Keratinocyte (primary cell): ENCODE measurements around the gene ANKRD44. TPM values are rescaled to one million over a fixed set of nuclear protein-coding genes. Genes with fewer than 3 reads are reported as not detected.

ENCODE experiments used
- DNase-seq: peaks from one replicate; pipeline ENCODE4 v3.0.0-alpha.2; 2011; ENCODE audit warnings: low read depth, missing footprints, low spot score
- FAIRE-seq: peaks from 2 replicates; lab custom pipeline; 2011; peaks lifted over from hg19 to GRCh38; lab: Jason Lieb, UNC
- H2AFZ ChIP-seq: 2 replicates; pipeline ENCODE4 v1.6.0; 2012; ENCODE audit warnings: low read length, control low read depth, inconsistent platforms; ENCODE audit not compliant: control insufficient read depth
- H3K27ac ChIP-seq: 2 replicates; pipeline ENCODE4 v1.5.1; 2011; ENCODE audit warnings: low read length; ENCODE audit not compliant: control insufficient read depth, insufficient read depth
- H3K27me3 ChIP-seq: 3 replicates; pipeline ENCODE4 v1.6.0; 2011; ENCODE audit warnings: low read length; ENCODE audit not compliant: control insufficient read depth, insufficient read depth; ENCODE audit errors: extremely low read depth
- H3K36me3 ChIP-seq, 2 experiments: 2 replicates in 1 of 2; 3 replicates in 1 of 2; pipeline ENCODE4 v1.5.1; 2011; ENCODE audit warnings: low read length in 2 of 2, mild to moderate bottlenecking in 1 of 2; ENCODE audit not compliant: control insufficient read depth in 2 of 2, insufficient read depth in 2 of 2; ENCODE audit errors: extremely low read depth in 1 of 2
- H3K4me1 ChIP-seq: 3 replicates; pipeline ENCODE4 v1.5.1; 2011; ENCODE audit warnings: low read length; ENCODE audit not compliant: control insufficient read depth, insufficient read depth; ENCODE audit errors: extremely low read depth
- H3K4me2 ChIP-seq: 3 replicates; pipeline ENCODE4 v1.6.0; 2011; ENCODE audit warnings: low read depth, low read length; ENCODE audit not compliant: control insufficient read depth, insufficient read depth; ENCODE audit errors: extremely low read depth
- H3K4me3 ChIP-seq, 3 experiments: fragments of 200-600 bp in 1 of 3; sonication (generic) in 1 of 3; 2 replicates in 2 of 3; 3 replicates in 1 of 3; pipeline ENCODE4 v1.5.1; 2011 to 2016; ENCODE audit warnings: low read length in 3 of 3, mild to moderate bottlenecking in 3 of 3, control low read depth in 2 of 3, inconsistent platforms in 1 of 3, low read depth in 1 of 3, mixed read lengths in 1 of 3, mixed run types in 1 of 3, moderate library complexity in 1 of 3; ENCODE audit not compliant: control insufficient read depth in 2 of 3, insufficient read depth in 2 of 3; ENCODE audit errors: extremely low read depth in 1 of 3
- H3K79me2 ChIP-seq: 2 replicates; pipeline ENCODE4 v1.6.0; 2012; ENCODE audit warnings: low read length; ENCODE audit not compliant: control insufficient read depth, insufficient read depth
- H3K9ac ChIP-seq: 3 replicates; pipeline ENCODE4 v1.6.0; 2011; ENCODE audit warnings: low read length; ENCODE audit not compliant: control insufficient read depth, insufficient read depth; ENCODE audit errors: extremely low read depth
- H3K9me1 ChIP-seq: 3 replicates; pipeline ENCODE4 v1.6.0; 2011; ENCODE audit warnings: low read length; ENCODE audit not compliant: control insufficient read depth, insufficient read depth; ENCODE audit errors: extremely low read depth
- H3K9me3 ChIP-seq: 2 replicates; pipeline ENCODE4 v1.5.1; 2012; ENCODE audit warnings: low read depth, low read length; ENCODE audit not compliant: control insufficient read depth
- H4K20me1 ChIP-seq: 3 replicates; pipeline ENCODE4 v1.6.0; 2011; ENCODE audit warnings: low read length; ENCODE audit not compliant: control insufficient read depth, insufficient read depth; ENCODE audit errors: extremely low read depth
- CTCF ChIP-seq, 3 experiments: IDR thresholded peaks in 1 of 3; conservative IDR thresholded peaks in 1 of 3; optimal IDR thresholded peaks in 1 of 3; 2 replicates in 2 of 3; 3 replicates in 1 of 3; pipeline versions ENCODE3 to v1.5.1; 2011; ENCODE audit warnings: low read length in 3 of 3, mild to moderate bottlenecking in 3 of 3, moderate library complexity in 2 of 3, control low read depth in 1 of 3, inconsistent platforms in 1 of 3; ENCODE audit not compliant: insufficient read depth in 2 of 3; ENCODE audit errors: extremely low read depth in 1 of 3
- EZH2 ChIP-seq: IDR thresholded peaks from one replicate; pipeline ENCODE4 v1.6.1; 2012; ENCODE audit warnings: inconsistent platforms, mild to moderate bottlenecking, low read length, moderate library complexity
- dilution Hi-C: fragments of 300-500 bp; cut with MboI; formaldehyde crosslinking; loops from one replicate; pipeline ENCODE4 v1.7.0; 2020; ENCODE audit warnings: low sequenced_read_pairs; ENCODE audit not compliant: extremely low pct_ligation_motif_present
- polyA plus RNA-seq, 5 experiments: library from polyadenylated mRNA; depleted of rRNA in 3 of 5; stranded (reverse) in 3 of 5; stranded (forward) in 1 of 5; unstranded in 1 of 5; fragments of >200 nt; gene quantifications; 1 replicate in 1 of 5; 2 replicates in 3 of 5; 3 replicates in 1 of 5; pipeline versions ENCODE4 v1.2.1 to v1.2.3, GENCODE V29; 2011 to 2012; ENCODE audit warnings: missing spikeins in 2 of 5, low read depth in 1 of 5, low replicate concordance in 1 of 5

Gene ANKRD44
- polyA plus RNA-seq, 1 donor (not counting 4 experiments of a cell fraction or from before 2014, with no cell fraction given) = 0.35 TPM

DNA sequence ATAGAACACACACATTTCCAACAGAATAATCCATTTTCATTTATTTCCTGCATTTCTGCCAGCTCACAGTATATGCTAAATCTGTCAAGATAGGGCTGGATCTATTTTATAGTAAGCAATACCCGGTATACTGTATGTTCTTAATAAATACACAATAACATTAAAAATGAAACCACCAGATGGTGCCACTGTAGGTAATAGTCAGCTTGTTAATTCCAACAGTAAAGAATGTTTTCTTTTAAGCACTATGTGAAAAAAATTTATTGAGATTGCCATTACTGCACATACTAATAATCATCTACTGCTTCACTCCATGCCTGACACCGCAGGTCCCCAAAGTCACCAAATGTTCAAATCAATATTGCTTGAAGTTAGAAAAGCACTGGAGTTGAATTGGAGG, 252.6 kb downstream of the ANKRD44 start:
- Histone ChIP-seq H3K79me2 (no peaks in the 10 kb centered on the region), H4K20me1 (no peaks in the 10 kb centered on the region), H3K4me1 (no peaks in the 10 kb centered on the region), H3K36me3 (no peaks in the 10 kb centered on the region), H3K27me3 (no peaks in the 10 kb centered on the region), H2AFZ (no peak overlapping the region), H3K27ac (no peak overlapping the region), H3K4me2 (no peak overlapping the region), H3K9ac (no peak overlapping the region), H3K9me3 (no peaks in the 10 kb centered on the region), H3K9me1 (no peaks in the 10 kb centered on the region), H3K4me3 (no peak overlapping the region)
- TF ChIP-seq EZH2 = no peak
- no peak for TF ChIP-seq CTCF (optimal IDR thresholded peaks at IDR 0.05 in 1 of 3, IDR thresholded peaks at IDR 0.05 in 1 of 3, conservative IDR thresholded peaks at IDR 0.05 in 1 of 3; ENCODE audit: extremely low read depth in 1 of 3, insufficient read depth in 2 of 3, low read length in 3 of 3)
- no peak for DNase-seq
- no peak for FAIRE-seq
- dilution Hi-C loops = no loop called here

DNA sequence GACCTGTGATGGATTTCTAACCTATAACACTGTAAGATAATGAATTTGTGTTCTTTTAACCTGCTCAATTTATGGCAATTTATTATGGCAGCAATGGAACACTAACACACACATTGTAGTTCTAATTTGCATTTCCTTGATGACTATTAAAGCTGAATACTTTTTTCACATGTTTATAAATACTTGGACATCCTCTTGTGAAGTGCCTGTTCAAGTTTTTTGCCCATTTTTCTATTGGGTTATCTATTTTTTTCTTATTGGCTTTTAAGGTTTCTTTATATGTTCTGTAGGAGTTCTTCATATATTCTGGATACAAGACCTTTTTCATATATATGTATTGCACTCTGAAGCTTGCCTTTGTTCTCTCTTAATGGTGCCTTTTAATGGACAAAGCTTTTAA, 255.5 kb downstream of the ANKRD44 start:
- no peaks in the 10 kb centered on the region for H3K4me1 ChIP-seq
- H3K79me2 ChIP-seq = no peaks in the 10 kb centered on the region
- TF ChIP-seq EZH2 = no peak
- no peak for TF ChIP-seq CTCF (optimal IDR thresholded peaks at IDR 0.05 in 1 of 3, IDR thresholded peaks at IDR 0.05 in 1 of 3, conservative IDR thresholded peaks at IDR 0.05 in 1 of 3; ENCODE audit: extremely low read depth in 1 of 3, insufficient read depth in 2 of 3, low read length in 3 of 3)
- no peaks in the 10 kb centered on the region for H3K9me3 ChIP-seq
- DNase-seq = no peak
- no peak overlapping the region for H3K27ac ChIP-seq
- dilution Hi-C loops = no loop called here
- H3K36me3 ChIP-seq = no peaks in the 10 kb centered on the region
- no peak overlapping the region for H3K4me3 ChIP-seq
- H3K27me3 ChIP-seq = no peaks in the 10 kb centered on the region
- no peak overlapping the region for H3K4me2 ChIP-seq
- no peak overlapping the region for H3K9ac ChIP-seq
- H4K20me1 ChIP-seq = no peaks in the 10 kb centered on the region
- no peaks in the 10 kb centered on the region for H3K9me1 ChIP-seq
- H2AFZ ChIP-seq = no peak overlapping the region
- no peak for FAIRE-seq
